CD4-positive, alpha-beta T cell treated with Interleukin-12 subunit alpha and Interleukin-12 subunit beta, for 1 hour (primary cell): Measurements from ENCODE around the gene CLNS1A.
"Not testable (repeated sequence)": the region's sequence is repeated elsewhere in the genome, so short reads cannot be mapped to it uniquely, and the experiment has no call there.

ENCODE experiments used
- DNase-seq: peaks from one replicate; pipeline ENCODE4 v3.0.0-alpha.2; 2020

CLNS1A gene

DNA sequence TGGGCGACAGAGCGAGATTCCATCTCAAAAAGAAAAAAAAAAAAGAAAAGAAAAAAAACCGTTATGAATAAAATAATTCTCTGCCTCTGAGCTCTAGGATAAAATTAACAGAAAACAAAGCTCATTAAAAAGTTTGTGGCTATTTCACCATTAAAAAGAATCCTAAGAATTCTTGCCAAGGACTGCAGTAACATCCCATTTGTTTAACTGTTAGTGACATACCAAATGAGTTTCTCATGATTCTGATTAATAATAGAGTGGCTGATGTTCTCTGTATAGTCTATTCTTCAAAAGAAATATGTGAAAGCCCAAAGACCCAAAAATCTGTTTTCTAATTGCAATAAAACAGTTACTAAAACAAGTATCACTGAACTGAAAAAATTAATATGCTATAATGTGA is 19.7 kb downstream of the CLNS1A start:
- DNase-seq, result no peak

DNA sequence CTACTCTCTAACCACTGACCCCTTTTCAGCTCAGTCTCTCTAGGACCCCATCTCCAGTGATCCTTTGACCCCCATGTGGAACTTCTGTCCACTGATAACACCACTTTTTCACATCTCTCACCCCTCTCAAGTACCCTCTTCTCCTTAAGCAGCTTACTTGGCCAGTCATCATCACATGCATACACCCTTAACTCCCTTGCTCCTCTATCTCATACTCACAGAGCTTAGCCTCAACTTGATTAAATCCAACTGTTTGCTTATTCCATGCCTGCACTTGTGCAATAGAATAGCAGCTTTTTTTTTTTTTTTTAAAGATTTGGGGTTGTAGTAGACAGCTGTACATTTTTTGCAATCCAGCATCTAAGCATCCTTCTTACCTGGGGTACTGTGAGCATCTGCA is 25.7 kb downstream of the CLNS1A start:
- no peak for DNase-seq

DNA sequence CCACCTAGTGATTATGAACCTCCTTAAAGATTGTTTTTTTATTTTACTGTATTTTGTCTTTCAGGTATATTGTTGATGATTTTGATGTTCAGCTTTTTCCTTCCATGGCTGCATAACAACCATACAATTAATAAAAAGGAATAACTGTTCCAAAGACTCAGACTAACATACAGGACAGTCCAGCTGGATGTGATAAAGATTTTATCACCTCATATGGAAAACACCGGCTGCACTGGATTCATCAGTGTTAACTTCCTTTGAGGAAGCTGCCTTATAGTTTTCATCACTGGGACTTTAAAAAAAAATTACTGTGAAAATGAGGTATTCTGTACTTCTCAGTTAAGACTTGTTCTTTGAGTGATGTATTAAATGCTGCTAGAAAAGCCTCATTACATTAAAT is 28.4 kb downstream of the CLNS1A start:
- no peak for DNase-seq

DNA sequence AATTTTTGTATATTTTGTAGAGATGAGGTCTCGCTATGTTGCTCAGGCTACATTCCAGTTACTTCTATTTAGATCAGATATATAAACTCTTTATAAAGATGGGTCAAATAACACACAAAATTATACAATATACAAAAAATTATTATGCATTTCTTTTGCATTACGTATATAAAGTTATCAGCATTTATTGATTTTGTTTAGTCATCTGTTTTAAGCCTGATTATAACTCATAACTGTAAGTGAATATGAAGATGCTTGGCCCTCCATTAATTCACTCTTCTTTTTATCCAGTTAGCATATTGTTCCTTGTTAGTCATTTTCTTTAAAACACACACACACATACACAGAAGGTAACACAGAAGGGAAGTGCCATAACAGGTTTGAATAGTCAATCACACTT is 33.3 kb downstream of the CLNS1A start:
- no peak for DNase-seq

- DNase-seq, result no peak
Observed at GRCh38 chr11:77602381-77603088, 35.1 kb downstream of the CLNS1A start.

- no peak for DNase-seq
Observed at GRCh38 chr11:77598195-77598594, 39.4 kb downstream of the CLNS1A start.

DNA sequence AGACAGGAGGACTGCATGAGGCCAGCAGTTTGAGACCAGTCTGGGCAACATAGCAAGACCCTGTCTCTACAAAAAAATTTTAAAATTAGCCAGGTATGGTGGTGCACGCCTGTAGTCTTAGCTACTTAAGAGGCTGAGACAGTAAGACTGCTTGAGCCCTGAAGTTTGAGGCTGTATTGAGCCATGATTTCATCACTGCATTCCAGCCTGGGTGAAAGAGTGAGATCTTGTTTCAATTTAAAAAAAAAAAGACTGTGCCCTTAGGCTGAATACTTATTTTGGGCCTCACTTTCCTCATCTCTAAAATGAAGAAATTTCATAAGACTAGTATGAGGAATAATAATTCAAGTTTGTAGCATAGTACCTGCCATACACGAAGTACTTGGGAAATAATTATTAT is 41.0 kb downstream of the CLNS1A start:
- no peak for DNase-seq

- no peak for DNase-seq
Observed at GRCh38 chr11:77593883-77594282, 43.7 kb downstream of the CLNS1A start.

- DNase-seq, result no peak
Observed at GRCh38 chr11:77592727-77593126, 44.9 kb downstream of the CLNS1A start.

DNA sequence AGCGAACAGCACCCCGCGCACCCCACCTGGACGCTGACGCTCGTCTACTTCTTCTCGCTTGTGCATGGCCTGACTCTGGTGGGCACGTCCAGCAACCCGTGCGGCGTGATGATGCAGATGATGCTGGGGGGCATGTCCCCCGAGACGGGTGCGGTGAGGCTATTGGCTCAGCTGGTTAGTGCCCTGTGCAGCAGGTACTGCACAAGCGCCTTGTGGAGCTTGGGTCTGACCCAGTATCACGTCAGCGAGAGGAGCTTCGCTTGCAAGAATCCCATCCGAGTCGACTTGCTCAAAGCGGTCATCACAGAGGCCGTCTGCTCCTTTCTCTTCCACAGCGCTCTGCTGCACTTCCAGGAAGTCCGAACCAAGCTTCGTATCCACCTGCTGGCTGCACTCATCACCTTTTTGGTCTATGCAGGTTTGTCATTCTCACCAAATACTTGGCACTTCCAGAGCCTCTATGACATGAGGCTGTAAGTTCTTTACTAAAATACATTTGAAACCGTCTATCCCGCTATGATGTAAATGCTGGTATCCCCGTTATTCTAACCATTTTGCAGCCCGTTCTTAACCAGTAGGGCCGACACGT is 47.3 kb downstream of the CLNS1A start:
- DNase-seq, result peak; percentile 4

- DNase-seq, result peak; percentile 54
Observed at GRCh38 chr11:77589521-77590193, 47.9 kb downstream of the CLNS1A start, which contains the start of gene AQP11. Gene AQP11 (plus strand): TSS chr11:77589953. CDS start chr11:77589993, 40 bp downstream.

DNA sequence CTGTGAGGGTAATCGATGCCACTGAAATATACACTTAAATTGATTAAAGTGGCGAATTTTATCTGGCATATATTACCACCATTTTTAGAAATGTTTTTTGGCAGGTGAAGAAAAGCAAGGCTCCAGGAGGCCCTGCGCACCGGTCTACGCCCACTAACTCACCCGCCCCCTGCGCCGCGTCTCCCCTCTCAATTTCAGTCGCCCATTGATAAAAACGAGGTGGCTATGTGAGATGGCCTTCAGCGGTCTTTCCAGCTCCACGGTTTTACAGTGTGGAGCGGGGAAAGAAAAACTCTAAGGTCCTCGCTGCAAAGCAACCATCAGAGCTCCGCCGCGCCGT is 48.4 kb downstream of the CLNS1A start:
- no peak for DNase-seq

DNA sequence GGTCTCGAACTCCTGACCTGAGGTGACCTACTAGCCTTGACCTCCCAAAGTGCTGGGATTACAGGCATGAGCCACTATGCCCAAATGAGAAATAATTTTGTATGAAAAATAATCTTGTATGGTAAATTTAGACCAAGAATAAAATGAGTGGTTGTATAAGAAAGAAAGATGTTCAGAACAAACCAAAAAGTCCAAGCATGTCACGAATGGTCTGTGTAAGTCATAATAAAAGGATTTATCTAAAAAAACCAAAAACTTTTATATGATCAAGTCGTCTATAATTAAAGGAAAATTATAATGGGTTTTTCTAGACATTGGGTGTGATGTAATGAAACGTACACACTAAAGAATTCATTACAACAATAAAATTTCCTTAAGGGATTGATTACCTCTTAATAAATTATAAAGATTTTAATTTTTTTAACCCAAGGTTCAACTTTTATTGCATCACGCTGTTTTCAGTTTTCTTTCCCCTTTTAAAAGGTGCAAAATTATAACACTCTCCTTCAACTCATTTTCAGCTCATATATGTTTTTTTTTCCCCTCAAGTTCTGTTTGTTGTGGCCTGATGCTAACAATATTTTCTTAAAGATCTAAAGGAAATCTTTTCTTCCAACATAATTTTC is 56.8 kb downstream of the CLNS1A start:
- DNase-seq, result no peak

DNA sequence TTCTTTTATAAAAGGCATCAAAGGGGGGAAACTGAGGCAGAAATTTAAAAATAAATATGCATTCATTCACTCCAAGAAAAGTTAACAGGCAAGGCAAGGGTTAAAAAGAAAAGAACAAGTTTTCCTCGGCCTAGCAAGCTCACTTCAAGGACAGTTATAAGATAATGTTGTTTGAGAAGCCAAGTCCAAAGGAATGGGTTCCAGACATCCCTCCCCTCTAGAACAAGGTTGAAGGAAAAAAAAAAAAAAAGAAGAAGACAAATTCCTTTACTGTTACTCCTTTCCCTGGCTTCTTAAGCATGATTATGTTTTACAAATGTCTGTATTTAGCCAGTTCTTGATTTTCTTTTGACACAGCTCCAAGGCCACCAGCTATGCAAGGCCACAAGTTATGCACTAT is 62.2 kb downstream of the CLNS1A start:
- DNase-seq, result not testable (repeated sequence)

DNA sequence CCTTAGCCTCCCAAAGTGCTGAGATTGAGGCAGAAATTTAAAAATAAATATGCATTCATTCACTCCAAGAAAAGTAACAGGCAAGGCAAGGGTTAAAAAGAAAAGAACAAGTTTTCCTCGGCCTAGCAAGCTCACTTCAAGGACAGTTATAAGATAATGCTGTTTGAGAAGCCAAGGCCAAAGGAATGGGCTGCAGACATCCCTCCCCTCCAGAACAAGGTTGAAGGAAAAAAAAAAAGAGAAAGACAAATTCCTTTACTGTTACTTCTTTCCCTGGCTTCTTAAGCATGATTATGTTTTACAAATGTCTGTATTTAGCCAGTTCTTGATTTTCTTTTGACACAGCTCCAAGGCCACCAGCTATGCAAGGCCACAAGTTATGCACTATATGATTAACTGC is 66.7 kb downstream of the CLNS1A start:
- not testable (repeated sequence) for DNase-seq

DNA sequence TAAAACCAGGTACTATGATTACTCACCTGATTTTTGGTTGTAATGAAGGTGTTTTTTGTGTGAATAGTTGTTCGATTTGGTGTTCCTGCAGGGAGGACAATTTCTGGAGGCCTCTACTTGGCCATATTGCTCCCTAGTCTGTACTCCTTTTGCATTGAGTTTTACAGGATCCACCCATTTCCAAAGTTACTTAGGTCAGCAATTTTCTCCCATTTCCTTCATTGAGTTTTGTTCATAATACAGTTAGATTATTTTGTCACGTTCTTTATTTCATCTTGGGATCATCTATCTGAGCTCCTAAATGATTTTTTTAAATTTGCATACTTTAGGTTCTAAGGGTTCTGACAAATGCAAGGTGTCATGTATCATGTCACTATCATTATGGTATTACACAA is 67.9 kb downstream of the CLNS1A start:
- DNase-seq, result no peak

- no peak for DNase-seq
Observed at GRCh38 chr11:77568916-77569675, 68.5 kb downstream of the CLNS1A start.

DNA sequence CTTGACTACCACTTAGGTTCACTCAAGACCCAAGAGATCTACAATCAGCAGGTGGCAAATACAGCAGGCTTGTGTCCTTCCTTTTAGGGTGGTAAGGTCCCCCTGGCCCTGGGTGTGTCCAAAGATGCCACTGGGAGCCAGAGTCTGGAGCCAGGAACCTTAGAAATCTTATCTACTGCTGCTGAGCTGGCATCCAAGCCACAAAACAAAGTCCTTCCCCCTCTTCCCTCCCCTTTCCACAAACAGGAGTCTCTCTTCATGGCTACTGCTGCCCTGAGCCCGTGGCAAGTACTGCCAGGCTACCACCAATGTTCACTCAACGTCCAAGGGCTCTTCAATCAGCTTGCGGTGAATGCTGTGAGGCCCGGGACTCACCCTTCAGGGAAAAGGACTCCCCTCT is 69.3 kb downstream of the CLNS1A start:
- DNase-seq, result no peak
